Activated naive CD4-positive, alpha-beta T cell treated with anti-CD3 and anti-CD28 coated beads, Interleukin-2, amount 10 ng/mL, durations not matched to agents 7 days and 5 days (primary cell): ENCODE results near the gene DCLRE1B.

Experiments used
- CTCF ChIA-PET: fragments of 350-600 bp; sonication (Branson Sonifier 250); formaldehyde crosslinking; loops from one replicate; lab custom pipeline; 2021; ENCODE audit warnings: antibody characterized with exemption; lab: Charles Lee
- DNase-seq: peaks from one replicate; pipeline ENCODE4 v3.0.0-alpha.2; 2020
- H3K27ac Mint-ChIP-seq: one replicate; pipeline ENCODE4 v1.8.0; 2021; ENCODE audit warnings: mild to moderate bottlenecking, moderate library complexity, mixed read lengths
- H3K27me3 Mint-ChIP-seq: one replicate; pipeline ENCODE4 v1.8.0; 2021; ENCODE audit warnings: mild to moderate bottlenecking, mixed read lengths
- H3K36me3 Mint-ChIP-seq: one replicate; pipeline ENCODE4 v1.8.0; 2021; ENCODE audit warnings: mixed read lengths
- H3K4me1 Mint-ChIP-seq: one replicate; pipeline ENCODE4 v1.8.0; 2021; ENCODE audit warnings: mixed read lengths
- H3K4me3 Mint-ChIP-seq: one replicate; pipeline ENCODE4 v1.8.0; 2021; ENCODE audit warnings: mild to moderate bottlenecking, moderate library complexity, mixed read lengths
- H3K9me3 Mint-ChIP-seq: one replicate; pipeline ENCODE4 v1.8.0; 2021; ENCODE audit warnings: mixed read lengths

The DCLRE1B gene

GRCh38 chr1:113951719-113952118 lies 46.6 kb downstream of the DCLRE1B start:
- Mint-ChIP-seq H3K27ac (no peak overlapping the region), H3K9me3 (no peaks in the 10 kb centered on the region), H3K27me3 (no peaks in the 10 kb centered on the region), H3K4me3 (no peak overlapping the region), H3K36me3 (peaks cover 43% of the 10 kb centered on the region), H3K4me1 (peaks cover 42% of the 10 kb centered on the region)
- CTCF ChIA-PET, result interaction anchor here (1.1 to 1.6 kb wide), 2 partner anchors 19 to 23 kb away, joined by 4 to 6 read pairs; no protein-coding TSS in a partner anchor
- DNase-seq, result no peak

- H3K27me3 Mint-ChIP-seq, result no peaks in the 10 kb centered on the region
- DNase-seq, result no peak
- H3K27ac Mint-ChIP-seq, result no peak overlapping the region
- CTCF ChIA-PET, result interaction anchor here (1.3 kb wide), 1 partner anchor 9 kb away, joined by 4 read pairs; no protein-coding TSS in a partner anchor
- H3K36me3 Mint-ChIP-seq, result peaks cover 74% of the 10 kb centered on the region
- H3K9me3 Mint-ChIP-seq, result no peaks in the 10 kb centered on the region
- peaks cover 7% of the 10 kb centered on the region for H3K4me1 Mint-ChIP-seq
- no peak overlapping the region for H3K4me3 Mint-ChIP-seq
These were observed 52.9 kb downstream of the DCLRE1B start for GRCh38 chr1:113957984-113958383.

- no peaks in the 10 kb centered on the region for H3K27me3 Mint-ChIP-seq
- peaks cover 75% of the 10 kb centered on the region for H3K36me3 Mint-ChIP-seq
- H3K4me1 Mint-ChIP-seq, result peaks cover 12% of the 10 kb centered on the region
- no peak overlapping the region for H3K4me3 Mint-ChIP-seq
- CTCF ChIA-PET, result no interaction called here
- no peak overlapping the region for H3K27ac Mint-ChIP-seq
- no peaks in the 10 kb centered on the region for H3K9me3 Mint-ChIP-seq
- no peak for DNase-seq
These were observed 53.6 kb downstream of the DCLRE1B start for GRCh38 chr1:113958691-113959090.

- H3K27ac Mint-ChIP-seq, result peak overlapping the region; percentile 82
- no peaks in the 10 kb centered on the region for H3K27me3 Mint-ChIP-seq
- CTCF ChIA-PET, result interaction anchor here (0.7 to 2.8 kb wide), 4 partner anchors 9 to 128 kb away, joined by 3 to 11 read pairs (median 4); no protein-coding TSS in a partner anchor
- DNase-seq, result no peak
- H3K4me1 Mint-ChIP-seq, result peaks cover 6% of the 10 kb centered on the region
- no peak overlapping the region for H3K4me3 Mint-ChIP-seq
- no peaks in the 10 kb centered on the region for H3K9me3 Mint-ChIP-seq
- peaks cover 79% of the 10 kb centered on the region for H3K36me3 Mint-ChIP-seq
These were observed 58.3 kb downstream of the DCLRE1B start for GRCh38 chr1:113963281-113963906.
